GM18507 (cell line): Measurements from ENCODE around the gene LCE6A.
A peak's percentile ranks its signal among the peaks of the same experiment; 100 is the strongest.

ENCODE experiments used
- DNase-seq: peaks from one replicate; pipeline ENCODE4 v3.0.0; 2011; ENCODE audit warnings: low read depth; ENCODE audit not compliant: insufficient read length; ENCODE audit errors: extremely low spot score
- FAIRE-seq: peaks from 2 replicates; lab custom pipeline; 2011; peaks lifted over from hg19 to GRCh38; lab: Jason Lieb, UNC

Gene LCE6A

DNA sequence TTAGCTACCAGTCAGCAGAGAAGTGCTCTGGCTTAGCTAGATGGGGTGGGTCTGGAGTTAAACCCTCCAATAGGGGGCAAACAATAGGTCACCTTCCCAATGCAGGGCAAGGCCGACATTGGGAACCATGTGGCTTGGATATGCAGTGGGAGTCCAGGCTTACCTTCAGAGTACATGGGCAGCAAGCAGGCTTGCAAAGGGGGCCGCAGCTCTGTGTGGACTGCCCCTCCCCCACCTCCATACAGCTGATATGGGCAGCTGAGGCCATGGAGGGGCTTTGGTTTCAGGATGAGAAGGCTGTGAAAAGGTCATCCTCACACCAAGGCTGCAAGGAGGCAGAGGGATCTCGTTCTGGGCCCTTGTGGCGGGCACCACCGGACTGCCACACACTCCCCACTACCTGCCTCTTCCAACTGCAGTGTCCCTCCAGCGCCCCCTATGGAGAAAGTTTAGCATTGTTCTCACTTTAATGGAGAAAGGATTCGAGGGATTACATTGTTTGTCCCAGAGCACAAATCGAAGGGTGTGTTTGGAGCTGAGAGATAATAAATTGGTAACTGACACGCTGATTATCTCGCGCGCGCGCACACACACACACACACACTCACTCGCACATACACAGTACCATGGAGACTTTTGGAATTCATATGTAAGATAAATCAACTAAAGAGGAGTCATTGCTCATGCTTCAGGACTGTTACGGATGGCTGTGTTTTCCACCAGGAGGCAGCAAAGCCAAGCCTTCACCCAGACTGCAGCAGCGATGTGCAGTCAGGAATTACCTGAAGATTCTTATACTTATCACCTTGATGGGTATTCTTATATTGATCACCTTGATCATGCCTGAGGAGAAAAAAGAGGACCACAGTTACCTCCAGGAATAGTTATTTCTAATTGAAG is 28.4 kb downstream of the LCE6A start:
- no peak for FAIRE-seq

DNA sequence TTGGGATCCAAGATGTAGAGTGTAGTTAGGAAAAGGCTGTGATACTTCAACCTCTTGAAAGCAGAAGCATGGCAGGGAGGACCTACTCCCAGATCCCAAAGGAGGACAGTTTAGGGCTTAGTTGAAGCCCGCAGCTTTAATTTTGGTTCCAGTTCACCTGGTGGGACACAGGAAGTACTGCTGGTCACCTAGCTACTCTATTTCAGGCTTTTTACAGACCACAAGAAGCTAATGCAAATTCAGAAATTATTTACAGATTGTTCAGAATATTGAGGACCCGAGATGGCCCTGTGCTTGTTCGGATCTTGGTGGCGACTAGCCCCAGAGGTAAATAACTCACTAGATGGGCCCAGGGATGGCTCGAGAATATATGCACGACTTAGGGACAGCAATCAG is 29.1 kb downstream of the LCE6A start:
- FAIRE-seq (no peak), DNase-seq (no peak)

More for the DNA sequence above, 28.4 kb downstream of the LCE6A start:
- DNase-seq = no peak

DNA sequence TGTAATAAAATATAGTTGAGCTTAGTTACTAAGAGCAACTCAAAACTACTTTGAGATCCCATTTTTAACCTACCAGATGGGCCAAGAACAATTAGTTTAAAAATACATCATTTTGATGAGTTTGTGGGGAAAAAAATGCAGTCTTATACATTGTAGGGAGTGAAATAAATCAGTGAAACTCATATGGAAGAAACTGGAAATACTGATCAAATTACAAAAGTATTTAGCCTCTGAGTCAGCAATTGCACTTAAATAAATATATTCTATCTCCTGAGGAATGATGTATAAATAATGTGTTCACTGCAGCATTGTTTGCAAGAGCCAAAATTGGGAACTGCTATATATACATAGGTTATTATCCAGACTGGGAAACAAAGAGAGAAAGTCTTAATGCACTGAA is 30.8 kb downstream of the LCE6A start:
- FAIRE-seq = no peak
- DNase-seq = no peak

DNA sequence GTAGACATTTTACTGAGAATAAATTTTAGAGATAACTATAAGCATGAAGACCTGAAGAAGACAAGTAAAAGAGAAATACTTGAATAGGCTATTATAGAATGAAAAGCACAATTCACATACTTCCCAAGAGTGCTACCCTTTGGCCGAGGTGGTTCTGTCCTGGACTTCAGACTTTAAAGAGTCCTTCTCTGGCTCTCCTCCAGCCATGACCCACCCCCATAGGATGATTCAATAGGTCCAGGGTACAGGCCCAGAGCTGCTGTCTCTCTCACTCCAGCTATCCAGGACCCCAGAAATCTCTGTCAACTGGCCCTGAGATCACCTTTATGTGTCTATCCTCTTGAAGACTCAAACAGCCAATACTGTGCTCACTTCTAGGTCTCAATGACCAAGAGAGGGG is 34.2 kb downstream of the LCE6A start:
- FAIRE-seq (no peak), DNase-seq (no peak)

DNA sequence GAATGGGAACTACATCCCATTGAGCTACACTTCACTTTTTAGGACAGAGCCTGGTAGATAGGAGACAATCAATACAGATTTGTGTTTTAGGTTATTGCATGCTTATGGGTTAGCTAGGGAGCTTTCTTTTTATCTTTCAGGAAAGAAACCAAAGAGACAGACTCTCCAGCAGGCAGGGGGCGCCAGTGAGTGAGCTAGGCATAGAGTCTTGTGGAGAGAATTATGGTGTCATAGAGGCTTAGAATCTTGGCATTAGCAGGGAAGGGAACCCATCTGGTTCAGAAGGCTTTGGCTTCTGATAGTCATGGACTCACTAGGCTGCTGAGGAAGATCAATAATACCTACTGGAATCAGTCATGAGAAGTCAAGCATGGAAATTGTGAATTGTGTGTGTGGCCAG is 35.4 kb downstream of the LCE6A start, which contains the start of gene SMCP:
Gene SMCP, plus strand, starts transcription at position 281 of the 400 bp plus-strand sequence. CDS start 6,101 bp downstream, outside the sequence.
- DNase-seq (no peak), FAIRE-seq (no peak)

DNA sequence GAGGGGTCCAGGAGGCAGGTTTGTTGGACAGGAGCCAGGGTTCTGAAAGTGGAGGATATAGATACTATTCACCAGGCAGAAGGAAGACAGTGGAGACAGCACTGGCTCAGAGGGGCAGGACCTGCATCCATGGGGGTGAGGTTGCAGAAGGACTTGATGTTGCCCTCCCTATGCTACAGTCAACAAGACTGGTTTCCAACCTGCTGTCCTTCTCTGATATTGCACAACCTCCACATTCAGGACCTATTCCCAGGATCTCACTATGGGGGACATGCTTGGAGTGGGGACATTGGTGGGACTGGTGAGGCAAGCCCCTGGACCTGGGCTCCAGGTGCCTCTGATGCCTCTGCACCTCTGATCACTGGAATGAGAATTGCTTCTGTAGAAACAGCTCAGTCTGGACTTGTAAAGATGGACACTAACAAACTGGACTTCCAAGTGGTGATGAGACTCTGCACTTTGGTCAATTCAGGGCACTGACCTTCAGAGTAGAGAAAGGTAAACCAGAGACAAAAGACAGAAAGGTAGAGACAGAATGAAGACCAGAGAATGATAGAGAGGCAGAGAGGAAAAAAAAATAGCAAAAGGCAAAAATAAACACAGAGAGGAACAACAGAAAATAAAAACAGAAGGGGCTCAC is 37.0 kb downstream of the LCE6A start:
- no peak for FAIRE-seq
- DNase-seq = no peak

DNA sequence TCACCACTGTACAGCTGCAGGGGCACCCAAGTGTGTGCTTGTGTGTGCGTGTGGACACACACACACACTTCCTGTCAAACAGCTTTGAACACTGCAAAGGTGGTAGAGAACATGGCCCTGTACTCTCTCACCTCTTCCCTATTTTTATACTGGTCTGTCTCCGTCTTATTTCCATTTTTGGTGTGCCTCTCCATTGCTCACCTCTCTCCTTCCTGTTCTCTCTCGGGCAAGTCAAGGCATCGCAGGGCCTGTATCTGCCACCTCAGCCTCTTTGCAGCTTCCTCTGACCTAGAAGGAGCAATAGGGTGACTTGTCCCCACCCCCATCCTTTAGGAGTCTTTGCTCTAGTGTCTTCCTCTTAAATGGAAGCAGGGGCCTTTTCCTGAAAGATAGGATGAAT is 37.7 kb downstream of the LCE6A start:
- DNase-seq (no peak), FAIRE-seq (peak; percentile 15)

DNA sequence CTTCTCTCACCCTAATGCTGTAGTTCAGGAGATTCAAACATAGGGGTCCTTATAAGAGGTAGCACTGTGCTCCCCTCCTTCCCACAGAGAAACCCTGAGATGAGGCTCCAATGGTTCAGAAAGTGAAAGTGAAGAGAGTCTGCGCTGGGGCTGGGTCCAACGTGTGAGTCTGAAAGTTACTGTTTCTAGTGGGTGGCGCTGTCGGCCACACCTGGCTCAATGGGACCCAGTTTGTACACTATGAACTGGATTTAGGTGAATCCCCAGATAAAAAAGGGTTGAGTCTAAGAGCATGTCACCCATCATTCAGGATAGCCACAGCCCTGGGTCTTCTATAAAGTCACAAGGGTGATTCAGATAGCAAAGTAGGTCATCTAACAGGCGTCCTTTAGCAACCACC is 38.3 kb downstream of the LCE6A start:
- FAIRE-seq = peak; percentile 77
- no peak for DNase-seq

DNA sequence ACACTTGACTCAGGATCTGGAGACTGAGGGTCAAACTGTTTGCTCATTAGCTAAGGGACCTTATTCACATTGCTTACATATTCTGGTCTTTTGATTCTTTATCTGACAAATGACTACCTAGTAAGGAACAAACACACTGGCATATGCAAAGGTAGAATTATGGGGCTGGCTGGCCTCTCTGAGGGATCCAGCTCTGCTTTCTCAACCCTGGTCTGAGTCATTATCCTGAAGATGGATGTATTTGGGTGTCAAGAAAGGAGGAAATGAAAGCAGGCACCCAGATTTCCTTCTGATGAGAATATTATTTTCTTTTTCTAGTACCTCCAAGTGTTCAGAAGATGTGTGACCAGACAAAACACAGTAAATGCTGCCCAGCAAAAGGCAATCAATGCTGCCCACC is 41.4 kb downstream of the LCE6A start:
- no peak for FAIRE-seq

DNA sequence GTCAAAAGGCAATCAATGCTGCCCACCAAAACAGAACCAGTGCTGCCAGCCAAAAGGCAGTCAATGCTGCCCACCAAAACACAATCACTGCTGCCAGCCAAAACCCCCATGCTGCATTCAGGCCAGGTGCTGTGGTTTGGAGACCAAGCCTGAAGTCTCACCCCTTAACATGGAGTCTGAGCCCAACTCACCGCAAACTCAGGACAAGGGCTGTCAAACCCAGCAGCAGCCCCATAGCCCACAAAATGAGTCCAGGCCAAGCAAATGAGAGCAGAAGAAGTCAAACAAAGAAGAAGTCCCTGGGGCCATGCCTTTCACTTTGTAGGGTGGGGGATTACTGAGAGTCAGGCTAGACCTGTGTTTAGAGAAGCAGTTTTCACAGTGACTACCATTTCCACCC is 41.9 kb downstream of the LCE6A start:
- no peak for DNase-seq
- FAIRE-seq = no peak

More for the DNA sequence above, 41.4 kb downstream of the LCE6A start:
- no peak for DNase-seq

DNA sequence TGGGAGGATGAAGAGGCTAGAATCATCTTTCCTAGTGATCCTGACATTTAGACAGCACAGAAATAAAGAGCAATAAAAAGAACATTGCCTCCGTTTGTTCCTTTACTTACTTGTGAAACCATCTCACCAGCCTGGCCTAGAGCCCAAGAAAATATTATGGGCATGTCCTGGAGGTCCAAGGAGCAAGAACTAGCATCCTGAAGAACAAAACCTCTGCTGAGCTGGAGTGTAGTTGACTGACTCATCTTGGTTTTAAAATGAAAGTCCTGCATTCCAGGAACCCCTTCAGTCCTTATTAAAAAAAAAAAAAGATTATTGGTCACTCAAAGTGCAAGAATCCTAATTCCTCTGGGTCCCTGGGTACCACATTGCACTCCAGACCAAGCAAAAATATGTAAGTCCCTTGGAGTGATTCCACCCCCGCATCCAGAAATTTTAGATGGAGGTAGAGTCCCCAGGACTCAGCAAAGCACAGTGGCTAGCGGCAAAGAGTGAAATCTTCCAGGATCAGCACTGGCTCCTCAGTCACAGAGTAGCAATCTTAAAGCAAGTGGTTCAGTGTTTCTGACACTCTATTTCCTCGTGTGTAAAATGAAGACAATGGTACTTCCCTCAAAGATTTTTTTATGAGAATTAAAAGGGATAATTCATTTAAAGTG is 42.4 kb downstream of the LCE6A start:
- FAIRE-seq (no peak), DNase-seq (no peak)

DNA sequence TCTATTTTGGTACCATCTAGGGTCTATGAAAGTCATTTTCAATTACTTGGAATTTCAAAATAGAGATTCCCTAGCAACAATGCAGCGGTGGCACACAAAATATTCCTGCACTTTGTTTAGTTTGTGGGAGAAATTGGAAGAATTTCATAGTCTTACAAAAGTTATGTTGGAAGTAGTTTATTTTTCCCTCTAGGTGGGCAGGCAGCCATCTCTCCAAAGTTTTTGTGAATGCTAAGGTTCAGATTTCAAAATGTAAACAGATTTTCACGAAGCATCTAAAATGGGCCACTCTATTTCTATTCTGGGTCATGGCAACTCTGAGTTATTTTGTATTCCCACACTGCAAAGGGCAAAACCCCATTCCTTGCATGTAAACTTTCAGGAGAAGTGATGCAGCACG is 43.4 kb downstream of the LCE6A start:
- FAIRE-seq = no peak
- DNase-seq = no peak

DNA sequence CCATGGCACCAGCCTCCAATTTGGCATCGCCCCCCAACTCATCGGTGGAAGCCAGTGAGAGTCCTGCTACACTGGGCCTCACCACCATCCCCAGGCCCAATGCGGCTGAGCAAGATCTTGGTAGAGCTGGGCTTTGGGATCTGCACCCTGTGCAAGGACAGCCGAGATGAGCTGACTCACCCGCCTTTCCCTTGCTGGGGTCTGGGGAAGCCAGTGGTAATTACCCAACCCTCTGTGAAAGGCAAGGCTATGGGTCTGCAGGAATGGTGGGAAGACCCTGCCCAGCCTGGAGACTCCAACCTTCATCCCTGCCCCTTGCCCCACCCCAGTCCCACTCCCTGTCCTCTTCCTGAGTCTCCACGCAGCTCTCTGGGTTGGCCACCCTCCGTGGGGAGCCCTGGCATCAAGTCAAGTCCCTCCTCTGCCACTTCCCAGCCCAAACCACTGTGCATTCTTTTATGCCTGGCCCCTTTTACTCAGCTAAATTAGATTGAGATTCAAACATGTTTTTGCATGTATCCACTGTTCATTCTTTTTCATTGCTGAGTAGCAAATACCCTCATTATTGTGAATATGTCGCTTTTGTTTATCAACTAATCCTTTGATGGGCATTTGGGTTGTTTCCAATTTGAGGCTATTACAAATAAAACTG is 44.2 kb downstream of the LCE6A start:
- no peak for FAIRE-seq

DNA sequence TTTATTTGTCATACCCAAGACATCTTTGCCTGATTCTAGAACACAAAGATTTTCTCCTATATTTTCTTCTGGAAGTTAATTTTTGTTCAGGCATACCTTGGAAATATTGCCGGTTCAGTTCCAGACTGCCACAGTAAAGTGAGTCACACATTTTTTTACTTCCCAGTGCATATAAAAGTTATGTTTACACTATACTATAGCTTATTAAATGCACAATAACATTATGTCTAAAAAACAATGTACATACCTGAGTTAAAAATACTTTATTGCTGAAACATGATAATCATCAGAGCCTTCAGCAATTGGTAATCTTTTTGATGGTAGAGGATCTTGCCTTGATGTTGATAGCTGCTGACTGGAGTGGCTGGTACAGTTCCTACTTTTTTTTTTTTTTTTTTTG is 45.5 kb downstream of the LCE6A start:
- no peak for DNase-seq
- FAIRE-seq = no peak

More for the DNA sequence above, 44.2 kb downstream of the LCE6A start:
- DNase-seq = no peak
